ENCODE results near the gene IL27RA.

The IL27RA gene

DNA sequence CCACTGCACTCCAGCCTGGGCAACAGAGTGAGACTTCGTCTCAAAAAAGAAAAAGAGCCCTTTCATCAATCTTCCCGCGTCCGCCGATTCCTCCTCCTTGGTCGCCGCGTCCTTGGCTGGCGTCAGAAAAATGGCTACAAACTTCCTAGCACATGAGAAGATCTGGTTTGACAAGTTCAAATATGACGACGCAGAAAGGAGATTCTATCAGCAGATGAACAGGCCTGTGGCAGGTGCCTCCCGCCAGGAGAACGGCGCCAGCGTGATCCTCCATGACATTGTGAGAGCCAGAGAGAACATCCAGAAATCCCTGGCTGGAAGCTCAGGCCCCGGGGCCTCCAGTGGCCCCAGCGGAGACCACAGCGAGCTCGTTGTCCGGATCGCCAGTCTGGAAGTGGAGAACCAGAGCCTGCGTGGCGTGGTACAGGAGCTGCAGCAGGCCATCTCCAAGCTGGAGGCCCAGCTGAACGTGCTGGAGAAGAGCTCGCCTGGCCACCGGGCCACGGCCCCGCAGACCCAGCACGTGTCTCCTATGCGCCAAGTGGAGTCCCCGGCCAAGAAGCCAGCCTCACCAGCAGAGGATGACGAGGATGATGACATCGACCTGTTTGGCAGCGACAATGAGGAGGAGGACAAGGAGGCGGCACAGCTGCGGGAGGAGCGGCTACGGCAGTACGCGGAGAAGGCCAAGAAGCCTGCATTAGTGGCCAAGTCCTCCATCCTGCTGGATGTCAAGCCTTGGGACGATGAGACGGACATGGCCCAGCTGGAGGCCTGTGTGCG is 38.9 kb downstream of the IL27RA start:
- Histone ChIP-seq H3K4me3 (ENCODE audit: low read length) (no peak overlapping the region), H3K4me2 (ENCODE audit: low read length) (no peak overlapping the region), H3K9me3 (replicated peaks; ENCODE audit: low read length) (no peaks in the 10 kb centered on the region), H3K4me1 (ENCODE audit: control insufficient read depth, insufficient read depth, low read length) (peaks cover 31% of the 10 kb centered on the region), H3K36me3 (ENCODE audit: insufficient read depth, low read length) (no peaks in the 10 kb centered on the region), H3K9ac (ENCODE audit: low read depth, low read length) (no peak overlapping the region), H3K27me3 (ENCODE audit: control insufficient read depth, insufficient read depth, low read length) (no peaks in the 10 kb centered on the region)

DNA sequence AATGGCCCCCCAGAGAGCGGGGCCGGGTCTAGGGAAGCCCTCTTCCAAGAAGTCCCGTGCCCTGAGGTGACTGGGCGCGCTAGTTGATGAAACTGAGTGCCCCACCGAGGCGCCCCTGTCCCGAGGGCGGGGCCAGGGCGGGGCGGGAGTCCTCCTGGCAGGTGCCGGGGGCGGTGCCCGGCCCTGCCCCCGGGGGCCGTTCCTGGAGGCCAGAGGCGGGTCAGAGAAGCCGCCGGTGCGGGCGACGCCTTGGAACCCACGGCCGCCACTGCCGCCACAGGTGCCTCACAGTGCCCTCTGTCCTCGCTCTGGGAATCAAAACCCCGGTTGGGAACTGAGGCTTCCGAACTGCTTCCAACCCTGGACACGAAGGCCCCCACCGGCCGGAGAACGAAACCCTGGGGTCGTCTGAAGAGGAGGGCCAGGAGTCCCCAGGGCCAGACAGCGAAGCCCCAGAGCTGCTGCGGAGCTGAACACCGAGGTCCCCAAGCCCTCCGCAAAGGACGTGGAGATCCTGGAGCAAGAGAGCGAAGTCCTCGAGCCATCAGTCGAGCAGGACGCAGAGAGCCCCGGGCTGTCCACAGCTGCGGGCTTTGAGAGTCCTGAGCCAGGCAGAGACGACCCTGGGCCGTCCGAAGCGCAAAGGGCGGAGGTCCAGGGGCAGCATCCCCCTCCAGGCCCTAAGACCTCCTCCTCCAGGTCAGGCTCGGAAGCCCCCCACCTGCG is 41.1 kb downstream of the IL27RA start, which contains the start of gene MISP3:
MISP3 (plus strand) TSS at position 252 of the 726 bp plus-strand sequence. CDS start 524 bp downstream, outside the sequence.
- H3K27me3 ChIP-seq (ENCODE audit: control insufficient read depth, insufficient read depth, low read length) = no peaks in the 10 kb centered on the region
- H3K9me3 ChIP-seq (replicated peaks; ENCODE audit: low read length) = no peaks in the 10 kb centered on the region
- peak within 1 kb of the TSS; percentile 74 for H3K9ac ChIP-seq (ENCODE audit: low read depth, low read length)
- peak within 1 kb of the TSS; percentile 76 for H3K4me3 ChIP-seq (ENCODE audit: low read length)
- peaks cover 32% of the 10 kb centered on the region for H3K4me1 ChIP-seq (ENCODE audit: control insufficient read depth, insufficient read depth, low read length)
- peak within 1 kb of the TSS; percentile 96 for H3K4me2 ChIP-seq (ENCODE audit: low read length)
- no peaks in the 10 kb centered on the region for H3K36me3 ChIP-seq (ENCODE audit: insufficient read depth, low read length)

DNA sequence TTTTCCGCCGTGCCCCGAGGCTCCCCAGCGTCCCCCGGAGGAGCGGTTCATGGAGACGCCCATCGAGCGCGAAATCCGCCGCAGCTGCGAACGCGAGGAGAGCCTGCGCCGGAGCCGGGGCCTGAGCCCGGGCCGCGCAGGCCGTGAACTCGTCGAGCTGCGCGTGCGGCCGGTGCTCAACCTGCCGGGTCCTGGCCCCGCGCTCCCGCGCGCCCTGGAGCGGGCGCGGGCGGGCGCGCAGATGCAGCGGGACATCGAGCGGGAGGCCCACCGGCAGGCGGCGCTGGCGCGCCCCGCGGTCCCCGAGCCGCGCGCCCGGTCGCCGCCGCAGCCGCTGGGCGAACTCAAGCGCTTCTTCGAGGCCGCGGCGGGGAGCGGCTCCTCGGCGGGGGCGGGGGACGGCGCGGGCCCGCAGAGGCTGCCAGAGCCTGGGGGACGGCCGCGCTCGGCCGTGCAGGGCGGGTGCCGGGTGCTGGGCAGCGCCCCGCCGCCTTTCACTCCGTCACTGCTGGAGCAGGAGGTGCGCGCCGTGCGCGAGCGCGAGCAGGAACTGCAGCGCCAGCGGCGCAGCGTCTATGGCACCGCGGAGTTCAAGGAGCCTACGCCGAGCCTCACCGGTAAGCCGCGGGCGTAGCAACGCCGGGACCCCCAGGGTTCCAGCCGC is 41.8 kb downstream of the IL27RA start:
- Histone ChIP-seq H3K27me3 (ENCODE audit: control insufficient read depth, insufficient read depth, low read length) (no peaks in the 10 kb centered on the region), H3K4me3 (ENCODE audit: low read length) (peak overlapping the region; percentile 76), H3K36me3 (ENCODE audit: insufficient read depth, low read length) (no peaks in the 10 kb centered on the region), H3K9me3 (replicated peaks; ENCODE audit: low read length) (no peaks in the 10 kb centered on the region), H3K4me1 (ENCODE audit: control insufficient read depth, insufficient read depth, low read length) (peaks cover 32% of the 10 kb centered on the region), H3K4me2 (ENCODE audit: low read length) (peak overlapping the region; percentile 96), H3K9ac (ENCODE audit: low read depth, low read length) (peak overlapping the region; percentile 74)

DNA sequence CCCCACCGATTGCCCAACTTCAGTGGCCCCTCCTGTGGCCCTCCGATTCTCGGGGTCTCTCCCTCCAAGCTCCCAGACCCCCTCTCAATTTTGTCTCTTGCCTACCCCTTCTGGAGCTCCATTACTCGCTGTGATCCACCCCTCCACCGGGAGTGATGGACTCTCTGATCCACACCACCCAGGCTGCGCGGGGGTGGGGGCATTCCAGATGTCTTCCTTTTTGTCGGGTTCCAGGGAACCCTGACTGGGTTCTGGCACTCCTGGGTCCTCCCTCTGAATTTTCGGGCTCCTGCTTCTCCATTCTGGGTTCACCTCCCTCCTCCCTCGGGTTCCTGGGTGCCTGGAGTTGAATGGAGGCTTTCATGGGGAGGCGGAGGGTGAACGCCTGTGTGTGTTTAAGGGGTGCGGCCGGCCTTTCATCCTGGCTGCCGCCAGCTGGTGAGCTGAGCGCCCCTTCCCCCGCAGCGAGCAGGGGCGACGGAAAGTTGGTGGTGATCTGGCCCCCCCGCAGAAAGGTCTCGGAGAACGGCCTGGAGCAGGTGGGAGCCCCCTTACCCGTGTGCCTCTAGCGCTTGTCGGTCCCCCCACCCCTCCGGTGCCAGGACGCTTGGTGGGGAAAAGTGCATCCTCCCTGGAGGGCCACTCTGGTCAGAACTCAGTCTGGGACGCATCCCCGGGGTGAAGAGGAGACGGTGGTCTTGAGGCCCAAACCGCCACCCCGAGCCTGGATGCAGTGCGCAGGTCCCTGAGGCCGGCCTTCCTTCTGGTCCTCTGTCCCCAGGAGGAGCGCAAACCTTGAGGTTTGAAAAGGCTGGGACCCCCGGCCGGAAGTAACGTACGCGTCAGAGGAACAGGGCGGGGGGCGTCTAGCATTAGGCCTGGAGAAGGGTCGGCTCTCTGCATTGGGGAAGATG is 42.6 kb downstream of the IL27RA start:
- H3K9ac ChIP-seq (ENCODE audit: low read depth, low read length) = peak overlapping the region; percentile 74
- H3K4me3 ChIP-seq (ENCODE audit: low read length) = peak overlapping the region; percentile 76

DNA sequence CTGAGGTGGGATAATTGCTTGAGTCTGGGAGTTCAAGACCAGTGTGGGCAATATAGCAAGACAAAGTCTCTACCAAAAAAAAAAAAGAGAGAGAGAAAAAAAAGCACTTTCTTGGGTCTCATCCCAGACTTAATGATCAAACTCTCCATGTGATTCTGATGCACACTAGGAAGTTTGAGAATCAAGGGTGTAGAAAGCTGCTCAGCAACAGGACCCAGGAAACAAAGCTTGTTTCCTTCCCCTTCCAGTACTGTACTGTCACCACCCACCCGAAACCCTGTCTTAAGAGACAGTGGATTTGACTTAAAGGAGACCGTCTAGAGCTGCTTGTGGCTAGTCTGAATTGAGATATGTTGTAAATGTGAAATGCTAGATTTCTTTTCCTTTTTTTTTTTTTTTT is 46.8 kb downstream of the IL27RA start:
- H3K36me3 ChIP-seq (ENCODE audit: insufficient read depth, low read length) = no peaks in the 10 kb centered on the region
- H3K4me3 ChIP-seq (ENCODE audit: low read length) = no peak overlapping the region
- H3K27me3 ChIP-seq (ENCODE audit: control insufficient read depth, insufficient read depth, low read length) = no peaks in the 10 kb centered on the region
- H3K9ac ChIP-seq (ENCODE audit: low read depth, low read length) = no peak overlapping the region
- no peak overlapping the region for H3K4me2 ChIP-seq (ENCODE audit: low read length)
- peaks cover 26% of the 10 kb centered on the region for H3K4me1 ChIP-seq (ENCODE audit: control insufficient read depth, insufficient read depth, low read length)
- no peaks in the 10 kb centered on the region for H3K9me3 ChIP-seq (replicated peaks; ENCODE audit: low read length)

More for the DNA sequence above, 42.6 kb downstream of the IL27RA start:
- H3K36me3 ChIP-seq (ENCODE audit: insufficient read depth, low read length) = no peaks in the 10 kb centered on the region
- peaks cover 32% of the 10 kb centered on the region for H3K4me1 ChIP-seq (ENCODE audit: control insufficient read depth, insufficient read depth, low read length)
- no peaks in the 10 kb centered on the region for H3K9me3 ChIP-seq (replicated peaks; ENCODE audit: low read length)
- H3K4me2 ChIP-seq (ENCODE audit: low read length) = peak overlapping the region; percentile 96
- no peaks in the 10 kb centered on the region for H3K27me3 ChIP-seq (ENCODE audit: control insufficient read depth, insufficient read depth, low read length)

DNA sequence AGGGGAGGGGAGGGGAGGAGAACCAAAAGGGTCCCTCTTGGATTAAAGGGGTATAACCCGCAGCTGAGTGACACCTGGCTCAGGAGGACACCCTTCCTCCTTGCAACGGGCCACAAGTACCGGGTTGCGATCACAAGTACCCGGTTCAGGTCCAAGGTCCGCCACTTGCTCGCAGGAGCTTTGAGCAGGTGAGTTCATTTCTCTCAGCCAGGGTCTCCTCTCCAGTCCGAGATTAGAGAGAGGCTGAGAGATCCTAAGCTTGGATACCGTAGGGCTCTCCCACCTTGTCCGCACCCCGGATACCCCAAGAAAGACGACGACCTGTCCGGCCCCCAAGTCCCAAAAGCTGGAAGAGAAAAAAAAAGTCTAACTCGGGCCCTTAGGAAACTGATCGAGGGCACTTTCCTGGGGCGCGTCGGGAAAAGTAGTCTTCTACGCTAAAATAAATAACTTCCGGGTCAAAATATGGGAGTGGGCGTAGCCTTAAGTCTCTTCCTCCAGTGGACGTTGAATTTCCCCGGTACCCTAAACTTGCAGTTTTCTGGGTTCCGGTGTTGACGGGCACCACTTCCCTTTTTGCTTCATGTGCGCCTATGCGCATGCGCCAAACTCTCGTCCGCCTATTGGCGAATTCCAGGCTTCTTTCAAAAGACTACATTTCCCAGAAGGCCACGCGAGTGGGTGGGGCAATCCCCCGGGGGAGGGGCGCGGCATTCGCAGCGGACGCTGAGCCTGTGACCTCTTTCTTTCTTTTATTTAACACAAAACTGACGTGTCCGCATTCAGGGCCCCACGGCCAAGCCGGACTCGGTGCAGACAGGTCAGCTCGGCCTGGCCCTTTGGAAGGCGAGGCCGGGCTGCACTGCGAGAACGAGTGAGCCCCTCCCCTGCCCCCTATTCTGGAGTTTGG is 49.6 kb downstream of the IL27RA start:
- Histone ChIP-seq H3K4me3 (ENCODE audit: low read length) (peak overlapping the region; percentile 86), H3K27me3 (ENCODE audit: control insufficient read depth, insufficient read depth, low read length) (no peaks in the 10 kb centered on the region), H3K36me3 (ENCODE audit: insufficient read depth, low read length) (no peaks in the 10 kb centered on the region), H3K4me1 (ENCODE audit: control insufficient read depth, insufficient read depth, low read length) (peaks cover 11% of the 10 kb centered on the region), H3K9ac (ENCODE audit: low read depth, low read length) (peak overlapping the region; percentile 88), H3K9me3 (replicated peaks; ENCODE audit: low read length) (no peaks in the 10 kb centered on the region), H3K4me2 (ENCODE audit: low read length) (peak overlapping the region; percentile 99)

DNA sequence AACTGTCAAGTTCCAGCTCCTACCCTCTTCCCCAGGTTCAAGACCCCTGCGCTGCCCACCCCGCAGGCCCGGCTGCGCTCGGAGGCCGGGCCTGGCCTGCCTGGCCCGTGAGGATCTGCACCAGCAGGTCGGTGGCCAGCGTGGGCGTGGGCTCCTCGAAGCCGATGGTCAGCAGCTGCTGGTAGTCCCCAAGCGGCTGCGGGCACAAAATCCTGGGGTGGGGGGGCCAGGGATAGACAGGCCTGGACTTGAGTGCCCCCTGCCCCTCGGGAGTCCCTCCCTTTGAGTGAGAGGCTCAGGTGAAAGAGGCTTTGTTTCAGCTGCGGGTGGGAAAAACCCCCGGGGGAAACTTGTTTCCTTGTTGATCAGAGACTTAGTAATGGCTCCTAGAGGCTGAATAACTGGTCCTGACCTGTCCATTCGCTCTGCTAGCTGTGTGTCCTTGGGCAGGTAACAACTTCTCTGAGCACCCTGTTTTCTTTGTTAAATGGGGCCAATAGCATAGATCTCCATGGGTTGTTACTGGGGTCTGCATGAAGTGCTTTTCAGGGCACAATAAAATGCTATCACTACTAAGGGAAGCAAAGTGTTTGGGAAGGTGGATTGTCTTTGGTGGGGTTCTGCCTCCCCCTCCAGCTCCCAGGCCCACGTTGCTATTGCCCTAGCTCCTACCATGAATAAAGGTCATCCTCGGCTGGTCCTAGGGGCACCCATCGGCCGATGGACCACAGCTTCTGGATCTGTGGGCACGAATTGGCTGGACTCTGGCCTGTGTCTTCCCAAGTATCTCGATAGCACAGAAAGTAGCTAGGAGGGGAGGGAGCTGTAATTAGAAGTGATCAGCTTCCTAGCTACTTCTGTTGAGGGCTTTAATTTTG is 50.5 kb downstream of the IL27RA start:
- H3K4me3 ChIP-seq (ENCODE audit: low read length) = peak overlapping the region; percentile 86
- peaks cover 11% of the 10 kb centered on the region for H3K4me1 ChIP-seq (ENCODE audit: control insufficient read depth, insufficient read depth, low read length)
- H3K27me3 ChIP-seq (ENCODE audit: control insufficient read depth, insufficient read depth, low read length) = no peaks in the 10 kb centered on the region
- H3K9me3 ChIP-seq (replicated peaks; ENCODE audit: low read length) = no peaks in the 10 kb centered on the region
- peak overlapping the region; percentile 88 for H3K9ac ChIP-seq (ENCODE audit: low read depth, low read length)
- peaks cover 3% of the 10 kb centered on the region for H3K36me3 ChIP-seq (ENCODE audit: insufficient read depth, low read length)
- H3K4me2 ChIP-seq (ENCODE audit: low read length) = peak overlapping the region; percentile 99

DNA sequence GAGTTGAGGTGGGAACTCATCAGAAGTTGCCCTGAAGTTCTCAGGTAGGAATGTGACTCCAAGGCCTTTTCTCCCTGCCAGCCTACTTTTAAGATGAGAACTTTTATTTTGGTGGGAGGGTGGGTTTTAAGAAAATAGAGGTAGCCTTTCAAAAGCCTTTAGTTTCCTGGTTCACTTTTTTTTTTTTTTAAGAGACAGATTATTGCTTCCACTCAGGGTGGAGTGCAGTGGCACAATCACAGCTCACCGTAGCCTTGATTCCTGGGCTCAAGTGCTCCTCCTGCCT is 51.1 kb downstream of the IL27RA start:
- Histone ChIP-seq H3K9ac (ENCODE audit: low read depth, low read length) (peak overlapping the region; percentile 88), H3K9me3 (replicated peaks; ENCODE audit: low read length) (no peaks in the 10 kb centered on the region), H3K4me2 (ENCODE audit: low read length) (peak overlapping the region; percentile 99), H3K36me3 (ENCODE audit: insufficient read depth, low read length) (peaks cover 3% of the 10 kb centered on the region), H3K4me1 (ENCODE audit: control insufficient read depth, insufficient read depth, low read length) (peaks cover 11% of the 10 kb centered on the region), H3K27me3 (ENCODE audit: control insufficient read depth, insufficient read depth, low read length) (no peaks in the 10 kb centered on the region), H3K4me3 (ENCODE audit: low read length) (peak overlapping the region; percentile 86)

DNA sequence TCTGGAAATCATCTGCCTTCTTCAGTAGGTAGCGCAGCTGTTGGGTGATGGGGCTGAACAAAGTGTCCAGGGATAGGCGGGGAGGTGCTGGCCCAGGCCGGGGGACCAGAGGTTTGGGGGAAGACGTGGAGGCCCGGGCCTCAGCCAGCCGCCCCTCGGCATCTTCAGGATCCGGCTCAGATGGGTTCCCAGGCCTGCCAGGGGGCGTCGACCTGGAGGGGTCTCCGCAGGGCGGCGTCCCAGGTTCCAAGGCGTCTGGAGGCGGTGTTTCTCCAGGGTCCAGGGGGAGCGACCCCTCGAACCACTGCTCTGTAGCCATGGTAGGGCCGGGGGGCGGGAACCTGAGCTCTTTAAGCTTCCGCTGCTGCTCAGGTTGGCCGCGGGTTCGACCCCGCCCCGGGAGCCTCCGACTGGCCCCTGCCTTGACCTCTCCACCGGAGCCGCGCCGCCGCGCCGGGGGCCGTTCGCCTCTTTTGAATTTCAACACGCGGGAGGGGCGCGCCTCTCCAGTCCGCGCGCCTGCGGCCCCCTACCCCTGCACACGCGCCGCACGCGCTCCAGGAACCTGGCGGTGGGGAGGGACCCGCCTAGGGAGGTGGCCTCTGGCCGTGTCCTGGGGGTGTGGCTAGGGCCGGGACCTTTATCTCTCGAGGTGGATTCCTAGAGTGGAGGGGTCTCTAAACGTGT is 53.9 kb downstream of the IL27RA start, which contains the start of gene C19orf67:
C19orf67 (minus strand) TSS at position 475 of the 687 bp plus-strand sequence; CDS start at position 319, 156 bp downstream.
- H3K9ac ChIP-seq (ENCODE audit: low read depth, low read length) = no peak within 1 kb of the TSS
- H3K27me3 ChIP-seq (ENCODE audit: control insufficient read depth, insufficient read depth, low read length) = no peaks in the 10 kb centered on the region
- H3K4me3 ChIP-seq (ENCODE audit: low read length) = no peak within 1 kb of the TSS
- H3K36me3 ChIP-seq (ENCODE audit: insufficient read depth, low read length) = peaks cover 14% of the 10 kb centered on the region
- H3K9me3 ChIP-seq (replicated peaks; ENCODE audit: low read length) = no peaks in the 10 kb centered on the region
- H3K4me2 ChIP-seq (ENCODE audit: low read length) = no peak within 1 kb of the TSS
- H3K4me1 ChIP-seq (ENCODE audit: control insufficient read depth, insufficient read depth, low read length) = peaks cover 12% of the 10 kb centered on the region

Data from skeletal muscle satellite cell (primary cell).